Endothelial cell (in vitro differentiated cells): ENCODE results near the gene IGFLR1. TPM values are rescaled to one million over a fixed set of nuclear protein-coding genes. Genes with fewer than 3 reads are reported as not detected.
A peak's percentile ranks its signal among the peaks of the same experiment; 100 is the strongest.

Experiments used
- DNase-seq: peaks from one replicate; pipeline ENCODE4 v3.0.0; 2021; ENCODE audit warnings: low spot score
- H3K27ac Mint-ChIP-seq: one replicate; pipeline ENCODE4 v1.8.0; 2021; ENCODE audit warnings: mixed read lengths, inconsistent platforms; ENCODE audit not compliant: unreplicated experiment
- H3K27me3 Mint-ChIP-seq: one replicate; pipeline ENCODE4 v1.8.0; 2021; ENCODE audit warnings: mild to moderate bottlenecking, moderate library complexity, mixed read lengths, inconsistent platforms; ENCODE audit not compliant: unreplicated experiment
- H3K36me3 Mint-ChIP-seq: one replicate; pipeline ENCODE4 v1.8.0; 2021; ENCODE audit warnings: mild to moderate bottlenecking, low read depth, mixed read lengths, inconsistent platforms; ENCODE audit not compliant: unreplicated experiment
- H3K4me1 Mint-ChIP-seq: one replicate; pipeline ENCODE4 v1.8.0; 2021; ENCODE audit warnings: mild to moderate bottlenecking, mixed read lengths, inconsistent platforms; ENCODE audit not compliant: unreplicated experiment
- H3K4me3 Mint-ChIP-seq: one replicate; pipeline ENCODE4 v1.8.0; 2021; ENCODE audit warnings: mild to moderate bottlenecking, mixed read lengths, inconsistent platforms; ENCODE audit not compliant: unreplicated experiment
- H3K9me3 Mint-ChIP-seq: one replicate; pipeline ENCODE4 v1.8.0; 2021; ENCODE audit warnings: mixed read lengths, inconsistent platforms; ENCODE audit not compliant: unreplicated experiment
- CTCF ChIP-seq: fragments of 200-600 bp; sonication (generic); IDR thresholded peaks from one replicate; pipeline ENCODE4 v1.5.0; 2021; ENCODE audit warnings: antibody characterized with exemption; ENCODE audit not compliant: unreplicated experiment
- total RNA-seq: library from RNA; stranded (reverse); fragmentation: NEBNext Ultra II Directional; extraction: Animal tissue kit (Norgen Biotek cat#: 25700); gene quantifications from one replicate; pipeline ENCODE4 v1.2.1, GENCODE V29; 2021; ENCODE audit not compliant: unreplicated experiment

IGFLR1 gene
- total RNA-seq, 1 donor from 2014 or later = 3.2 TPM

GRCh38 chr19:35738021-35738886 is 4.0 kb downstream of the IGFLR1 start:
- peaks cover 34% of the 10 kb centered on the region for H3K36me3 Mint-ChIP-seq
- H3K27me3 Mint-ChIP-seq = peaks cover 32% of the 10 kb centered on the region
- TF ChIP-seq CTCF = no peak
- no peaks in the 10 kb centered on the region for H3K9me3 Mint-ChIP-seq
- no peak overlapping the region for H3K4me3 Mint-ChIP-seq
- DNase-seq = no peak
- no peak overlapping the region for H3K27ac Mint-ChIP-seq
- H3K4me1 Mint-ChIP-seq = peaks cover 12% of the 10 kb centered on the region

GRCh38 chr19:35736913-35737886 is 5.1 kb downstream of the IGFLR1 start:
- no peaks in the 10 kb centered on the region for H3K9me3 Mint-ChIP-seq
- peaks cover 29% of the 10 kb centered on the region for H3K27me3 Mint-ChIP-seq
- peaks cover 9% of the 10 kb centered on the region for H3K4me1 Mint-ChIP-seq
- no peak for TF ChIP-seq CTCF
- H3K36me3 Mint-ChIP-seq = peaks cover 31% of the 10 kb centered on the region
- no peak for DNase-seq
- H3K4me3 Mint-ChIP-seq = peak overlapping the region; percentile 39
- no peak overlapping the region for H3K27ac Mint-ChIP-seq

- no peak for DNase-seq
- H3K9me3 Mint-ChIP-seq = no peaks in the 10 kb centered on the region
- H3K4me1 Mint-ChIP-seq = peaks cover 3% of the 10 kb centered on the region
- H3K27ac Mint-ChIP-seq = no peak overlapping the region
- no peak for TF ChIP-seq CTCF
- H3K36me3 Mint-ChIP-seq = peaks cover 49% of the 10 kb centered on the region
- peaks cover 28% of the 10 kb centered on the region for H3K27me3 Mint-ChIP-seq
- peak overlapping the region; percentile 49 for H3K4me3 Mint-ChIP-seq
Measured at GRCh38 chr19:35734889-35735288, 7.4 kb downstream of the IGFLR1 start.

GRCh38 chr19:35734273-35734672 is 8.0 kb downstream of the IGFLR1 start:
- Mint-ChIP-seq H3K36me3 (peaks cover 55% of the 10 kb centered on the region), H3K27ac (no peak overlapping the region), H3K4me1 (no peaks in the 10 kb centered on the region), H3K9me3 (no peaks in the 10 kb centered on the region), H3K27me3 (peaks cover 28% of the 10 kb centered on the region), H3K4me3 (peak overlapping the region; percentile 49)
- TF ChIP-seq CTCF = no peak
- DNase-seq = no peak
